ENCODE measurements around the gene GNE.

GNE gene

DNA sequence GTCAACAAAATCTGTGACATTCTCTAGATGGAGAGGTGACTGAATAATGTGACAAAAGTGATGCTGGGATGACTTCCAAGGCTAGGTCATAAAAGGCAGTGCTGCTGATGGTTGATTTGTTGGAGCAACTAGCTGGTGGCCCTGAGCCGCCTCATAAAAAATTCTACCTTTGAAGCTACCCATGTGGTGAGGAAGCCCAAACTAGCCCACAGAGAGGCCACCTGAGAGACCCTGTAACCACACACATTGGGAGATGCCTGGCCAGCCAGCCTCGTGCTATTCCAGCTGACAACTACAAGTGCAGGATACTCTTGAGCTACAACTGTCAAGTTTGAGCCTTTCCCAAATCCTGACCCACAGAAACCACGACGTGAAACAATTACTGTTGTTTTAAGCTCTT, 44.9 kb downstream of the GNE start:
- DNase-seq: no peak
- Histone ChIP-seq H3K4me3 (no peak overlapping the region), H3K9me3 (no peaks in the 10 kb centered on the region), H3K4me1 (peaks cover 0 to 50% (median 34%) of the 10 kb centered on the region in 4 donors), H3K36me3 (peaks cover 22 to 84% (median 75%) of the 10 kb centered on the region in 3 donors), H3K27me3 (no peaks in the 10 kb centered on the region), H3K27ac (peak overlapping the region in 1 of 2 donors; percentile 49)
- TF ChIP-seq CTCF (IDR thresholded peaks at IDR 0.05): no peak
- intact Hi-C loops (cut with DNase I; ENCODE audit: low total_unique reads): loop anchor here (10.0 kb wide), 1 partner anchor 121 kb away; no protein-coding TSS in a partner anchor

- Histone ChIP-seq H3K27me3 (no peaks in the 10 kb centered on the region), H3K36me3 (peaks cover 11 to 84% (median 75%) of the 10 kb centered on the region in 3 donors), H3K4me3 (no peak overlapping the region), H3K4me1 (peaks cover 0 to 69% (median 43%) of the 10 kb centered on the region in 4 donors), H3K27ac (no peak overlapping the region), H3K9me3 (no peaks in the 10 kb centered on the region)
- TF ChIP-seq CTCF (IDR thresholded peaks at IDR 0.05): no peak
- intact Hi-C loops (cut with DNase I; ENCODE audit: low total_unique reads): loop anchor here (10.0 kb wide), 1 partner anchor 123 kb away; no protein-coding TSS in a partner anchor
- no peak for DNase-seq
Observed at GRCh38 chr9:36211510-36211909, 46.7 kb downstream of the GNE start.

- Histone ChIP-seq H3K27ac (peak overlapping the region in 1 of 2 donors; percentile 1), H3K36me3 (peaks cover 17 to 84% (median 79%) of the 10 kb centered on the region in 3 donors), H3K27me3 (no peaks in the 10 kb centered on the region), H3K4me3 (no peak overlapping the region), H3K9me3 (no peaks in the 10 kb centered on the region), H3K4me1 (peaks cover 0 to 69% (median 43%) of the 10 kb centered on the region in 4 donors)
- intact Hi-C loops (cut with DNase I; ENCODE audit: low total_unique reads): loop anchor here (10.0 kb wide), 1 partner anchor 124 kb away; no protein-coding TSS in a partner anchor
- TF ChIP-seq CTCF (IDR thresholded peaks at IDR 0.05): no peak
- DNase-seq: no peak
Observed at GRCh38 chr9:36210722-36211121, 47.5 kb downstream of the GNE start.

GRCh38 chr9:36208521-36209253, 49.6 kb downstream of the GNE start:
- intact Hi-C loops (cut with DNase I; ENCODE audit: low total_unique reads): no loop called here
- H3K27me3 ChIP-seq: no peaks in the 10 kb centered on the region
- H3K27ac ChIP-seq: peak overlapping the region in 1 of 2 donors; percentile 52
- H3K4me3 ChIP-seq: no peak overlapping the region
- TF ChIP-seq CTCF (IDR thresholded peaks at IDR 0.05): no peak
- no peaks in the 10 kb centered on the region for H3K9me3 ChIP-seq
- no peak for DNase-seq
- H3K4me1 ChIP-seq: peaks cover 0 to 54% (median 32%) of the 10 kb centered on the region in 4 donors
- peaks cover 38 to 97% (median 95%) of the 10 kb centered on the region in 3 donors for H3K36me3 ChIP-seq

GRCh38 chr9:36207546-36208012, 50.7 kb downstream of the GNE start:
- Histone ChIP-seq H3K27me3 (no peaks in the 10 kb centered on the region), H3K9me3 (no peaks in the 10 kb centered on the region), H3K4me1 (peaks cover 0 to 45% (median 31%) of the 10 kb centered on the region in 4 donors), H3K4me3 (no peak overlapping the region), H3K36me3 (peaks cover 49 to 99% (median 95%) of the 10 kb centered on the region in 3 donors), H3K27ac (peak overlapping the region; percentile 47 to 52)
- intact Hi-C loops (cut with DNase I; ENCODE audit: low total_unique reads): no loop called here
- no peak for TF ChIP-seq CTCF (IDR thresholded peaks at IDR 0.05)
- DNase-seq: no peak

Measured in tibial artery (tissue), 4 donors.